Activated CD8-positive, alpha-beta memory T cell treated with anti-CD3 and anti-CD28 coated beads for 48 hours (primary cell): ENCODE measurements around the gene FSHR.

Source experiments
- DNase-seq, 3 experiments: peaks; one replicate each; pipeline ENCODE4 v3.0.0-alpha.2; 2020; ENCODE audit warnings: low read depth in 2 of 3, low spot score in 2 of 3

The FSHR gene

DNA sequence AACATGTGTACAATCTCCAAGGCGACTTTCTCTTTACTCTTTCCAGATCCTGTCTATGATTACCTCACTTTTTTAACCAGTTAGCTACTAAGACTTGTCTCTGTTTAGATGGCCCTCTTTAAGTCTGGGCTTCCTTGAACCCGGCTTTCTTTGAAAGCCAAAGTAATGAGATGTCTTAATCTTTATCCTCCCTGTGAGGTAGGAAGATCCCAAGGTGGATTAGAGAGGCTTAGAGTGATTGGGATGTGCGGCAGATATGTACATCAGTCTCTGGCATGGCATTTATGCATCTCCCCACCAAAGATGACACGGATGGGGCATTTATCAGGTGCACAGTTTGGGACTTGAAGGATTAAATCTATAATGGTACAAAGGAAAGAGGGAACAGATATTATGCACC, 186.3 kb downstream of the FSHR start:
- DNase-seq: no peak

DNA sequence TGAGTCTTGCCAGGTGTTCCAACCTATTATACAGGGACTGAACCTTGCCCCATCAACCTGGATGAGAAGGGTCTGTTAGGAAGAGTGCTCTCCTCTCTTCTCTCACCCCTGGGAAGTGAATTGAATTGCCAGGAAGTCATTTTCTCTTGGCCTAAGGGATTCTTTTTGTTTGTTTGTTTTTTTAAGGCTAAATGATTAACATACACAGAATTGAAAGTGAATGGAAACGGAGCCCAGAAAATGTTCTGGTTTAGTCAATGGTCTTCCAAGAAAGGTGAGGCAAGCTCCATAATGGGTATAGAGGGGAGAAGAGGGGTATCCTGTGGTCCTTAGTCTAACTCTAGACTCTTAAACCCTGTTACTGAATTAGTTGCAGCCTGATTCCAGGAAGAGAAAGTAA, 189.1 kb downstream of the FSHR start:
- DNase-seq: no peak

DNA sequence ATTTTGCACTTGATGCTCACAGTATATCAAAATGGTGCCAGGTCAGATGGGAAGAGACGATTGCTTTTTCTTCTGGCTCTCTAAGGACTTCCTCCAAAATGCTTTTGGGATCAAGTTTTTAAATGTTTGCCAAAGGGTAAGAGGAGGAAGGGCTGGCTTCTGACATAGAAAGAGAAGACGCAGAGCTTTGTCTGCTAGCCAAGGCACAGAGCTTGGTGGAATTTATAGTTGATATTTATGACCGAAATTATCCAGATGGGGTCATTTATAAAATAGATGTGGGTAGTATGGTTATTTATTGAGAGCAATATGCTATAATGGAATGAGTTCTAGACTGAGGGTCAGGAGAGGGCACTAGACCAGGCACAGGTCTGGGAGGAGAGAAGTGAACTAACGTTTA, 193.3 kb downstream of the FSHR start:
- no peak for DNase-seq

DNA sequence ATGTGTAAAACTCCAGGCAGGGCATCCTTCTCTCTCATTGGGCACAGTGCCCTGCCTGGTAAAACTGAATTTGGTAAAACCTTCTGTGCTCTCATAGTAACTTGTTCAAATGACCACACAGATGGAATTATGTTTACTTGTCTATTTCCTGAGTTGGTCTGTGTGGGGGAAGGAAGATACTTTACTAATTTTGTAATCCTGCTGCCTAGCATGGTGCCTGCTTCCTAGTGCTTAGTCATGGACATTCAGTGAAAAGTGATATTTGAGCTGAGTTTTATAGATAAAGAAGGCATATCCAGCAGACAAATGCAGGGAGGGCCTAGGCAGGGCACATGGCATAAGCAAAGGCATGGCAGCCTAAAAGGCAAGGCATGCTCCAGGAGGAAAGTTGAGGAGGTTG, 199.4 kb downstream of the FSHR start:
- DNase-seq: no peak

- no peak for DNase-seq
Measured at GRCh38 chr2:48954311-48954710, 200.0 kb downstream of the FSHR start.

GRCh38 chr2:48952614-48953013, 201.7 kb downstream of the FSHR start:
- no peak for DNase-seq

GRCh38 chr2:48952143-48952542, 202.2 kb downstream of the FSHR start:
- no peak for DNase-seq

- no peak for DNase-seq
Measured at GRCh38 chr2:48948400-48949125, 205.8 kb downstream of the FSHR start.

GRCh38 chr2:48946449-48947048, 207.8 kb downstream of the FSHR start:
- peak in 1 of 3 experiments; percentile 3 for DNase-seq

GRCh38 chr2:48944956-48945355, 209.4 kb downstream of the FSHR start:
- DNase-seq: no peak

GRCh38 chr2:48943436-48943835, 210.9 kb downstream of the FSHR start:
- DNase-seq: no peak

GRCh38 chr2:48941908-48942307, 212.4 kb downstream of the FSHR start:
- DNase-seq: no peak

- DNase-seq: no peak
Measured at GRCh38 chr2:48941456-48941855, 212.9 kb downstream of the FSHR start.

- no peak for DNase-seq
Measured at GRCh38 chr2:48940606-48941005, 213.7 kb downstream of the FSHR start.

DNA sequence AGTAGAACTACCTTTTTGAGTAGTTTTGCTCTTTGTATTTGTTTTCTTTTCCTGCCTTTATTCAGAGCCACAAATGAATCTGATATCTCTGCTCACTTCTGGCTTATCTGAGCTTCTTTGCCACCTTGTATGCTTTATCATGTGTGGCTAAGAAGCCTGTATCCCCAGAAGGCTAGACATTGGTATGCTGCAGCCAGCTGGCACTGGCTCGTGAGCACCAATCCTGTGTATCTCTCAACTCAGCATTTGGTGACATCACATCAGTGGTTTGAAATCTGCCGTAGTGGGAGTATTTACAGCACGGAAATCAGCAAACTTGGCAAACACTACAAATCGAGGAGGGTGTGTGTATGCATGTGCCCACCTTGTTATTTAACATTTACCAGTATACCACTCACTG, 215.1 kb downstream of the FSHR start:
- no peak for DNase-seq

DNA sequence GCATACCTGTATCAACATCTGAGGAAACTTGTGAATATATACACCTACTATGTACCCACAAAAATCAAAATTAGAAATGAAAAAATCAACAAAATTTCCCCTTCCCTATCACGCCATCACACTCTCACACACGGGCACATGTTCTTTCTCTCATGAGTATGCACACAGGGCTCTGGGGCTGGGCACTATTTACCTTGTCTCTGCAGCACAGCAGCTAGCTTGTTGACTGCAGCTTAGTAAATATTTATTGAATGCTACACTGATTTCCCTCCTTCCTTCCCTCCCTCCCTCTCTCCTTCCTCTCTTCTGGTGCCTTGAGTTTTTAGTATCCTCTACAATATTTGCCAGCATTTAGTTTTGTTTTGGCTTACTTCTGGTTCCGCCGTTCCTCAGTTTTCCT, 216.1 kb downstream of the FSHR start:
- DNase-seq: no peak

DNA sequence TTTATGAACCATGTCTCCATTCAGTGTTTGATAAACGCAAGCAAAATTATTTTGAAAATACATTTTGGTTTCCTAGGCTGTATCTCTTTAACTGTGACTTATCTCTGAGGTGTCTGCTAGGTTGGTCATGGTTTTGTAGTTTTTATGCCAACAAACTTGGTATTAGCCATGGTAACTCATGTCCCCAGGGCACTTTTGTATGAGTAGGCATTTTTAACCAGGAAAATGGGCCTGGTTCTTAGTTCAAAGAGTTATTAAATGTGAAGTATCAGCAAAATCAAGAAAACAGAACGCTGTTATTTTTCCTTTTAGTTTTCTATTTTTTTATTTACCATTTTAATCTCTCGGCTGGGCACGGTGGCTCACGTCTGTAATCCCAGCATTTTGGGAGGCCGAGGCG, 219.5 kb downstream of the FSHR start:
- no peak for DNase-seq

DNA sequence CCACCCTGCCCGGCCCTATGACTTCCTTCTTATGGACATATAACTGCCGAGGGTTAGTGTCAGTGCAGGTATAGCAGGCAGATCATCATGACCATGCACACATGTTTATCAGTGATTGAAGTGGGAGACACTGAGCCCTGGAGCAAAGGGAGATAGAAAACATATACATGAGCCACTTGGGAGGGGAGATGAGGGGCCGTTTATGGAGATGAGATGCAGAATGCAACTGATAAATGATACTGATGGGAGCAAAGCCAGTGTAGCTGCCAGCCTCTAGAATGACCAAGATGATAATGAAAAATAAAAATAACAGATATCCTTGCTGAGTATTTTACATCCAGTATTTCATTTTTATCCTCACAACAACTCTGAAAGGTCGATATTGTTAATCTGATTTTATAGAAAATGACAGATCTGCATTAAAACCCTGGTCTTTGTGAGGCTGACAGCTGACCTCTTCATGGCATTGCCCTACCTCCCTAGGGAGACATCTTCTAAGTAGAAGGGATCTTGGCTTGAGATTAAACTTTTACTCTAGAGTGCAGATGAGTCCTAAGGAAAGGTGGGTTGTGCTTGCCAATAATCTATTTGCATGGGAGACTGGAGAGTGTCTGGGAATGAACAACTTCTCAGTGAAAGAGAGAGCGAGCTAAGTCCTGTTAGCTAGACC, 220.4 kb downstream of the FSHR start:
- no peak for DNase-seq

DNA sequence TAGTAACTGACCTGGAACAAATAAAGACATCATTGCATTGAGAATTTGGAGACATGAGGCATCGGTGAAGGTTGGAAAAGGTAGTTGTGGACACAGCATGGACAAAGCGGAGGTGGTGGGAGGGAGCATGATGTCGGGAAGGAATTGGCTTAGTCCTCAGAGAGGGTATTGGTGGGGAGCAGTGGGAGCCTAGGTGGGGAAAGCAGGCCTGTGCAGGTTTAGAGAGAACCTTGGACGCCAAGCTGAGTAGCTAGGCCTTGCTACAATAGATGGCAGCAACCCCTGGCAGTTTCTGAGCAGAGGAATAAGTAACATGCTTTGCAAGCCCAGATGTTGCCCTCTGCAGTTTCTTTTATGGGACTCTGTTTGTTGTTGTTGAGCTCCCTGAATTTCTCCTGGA, 221.6 kb downstream of the FSHR start:
- no peak for DNase-seq

- no peak for DNase-seq
Measured at GRCh38 chr2:48929571-48930301, 224.6 kb downstream of the FSHR start.

DNA sequence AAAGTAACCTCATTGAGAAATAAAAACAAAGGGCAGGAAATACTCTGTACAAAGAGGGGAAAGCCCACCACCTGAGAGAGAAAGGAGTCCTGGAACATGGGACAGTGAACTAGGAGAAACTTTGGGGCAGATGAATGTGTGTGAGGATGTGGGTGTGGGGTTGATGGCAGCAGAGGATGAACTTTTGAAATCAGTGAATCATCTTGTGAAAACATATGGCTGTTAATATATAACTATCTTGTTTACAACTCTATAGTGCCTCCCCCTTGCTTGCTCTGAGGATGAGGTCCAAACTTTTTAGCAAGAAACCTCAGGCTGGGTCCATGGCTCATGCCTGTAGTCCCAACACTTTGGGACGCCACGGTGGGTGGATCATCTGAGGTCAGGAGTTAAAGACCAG, 227.0 kb downstream of the FSHR start:
- no peak for DNase-seq

DNA sequence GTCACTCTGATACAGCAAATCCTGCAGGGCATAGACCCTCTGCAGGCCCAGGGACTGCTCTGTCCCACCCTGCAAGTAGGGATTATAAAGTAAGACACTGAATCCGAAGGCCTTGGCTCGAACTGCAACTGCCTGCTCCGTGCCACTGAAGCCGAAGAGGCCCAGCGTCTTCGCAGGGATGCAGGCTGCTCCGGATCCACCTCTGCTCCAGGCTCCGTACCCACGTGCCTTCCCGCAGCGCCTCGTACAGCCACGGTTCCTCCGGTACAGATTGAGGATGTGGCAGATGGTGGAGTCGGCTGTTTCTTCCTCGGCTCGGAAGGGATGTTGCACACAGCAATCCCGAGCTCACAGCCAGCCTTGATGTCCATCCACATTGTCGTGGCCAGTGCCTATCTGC, 238.4 kb downstream of the FSHR start:
- DNase-seq: no peak
